A673 (cell line): ENCODE data around the gene CNTN5. TPM values are rescaled to one million over a fixed set of nuclear protein-coding genes. Genes with fewer than 3 reads are reported as not detected.

Source experiments
- BruUV-seq: library from RNA; stranded (reverse); fragments of 400-500 nt; replicated peaks from 2 replicates; lab custom pipeline; 2021; lab: Mats Ljungman, UMichigan
- CTCF ChIA-PET: fragments of 300-600 bp; sonication (Branson Sonifier 250); formaldehyde crosslinking; loops from one replicate; lab custom pipeline; 2022; ENCODE audit warnings: antibody characterized with exemption; lab: Charles Lee
- POLR2A ChIA-PET: fragments of 300-600 bp; sonication (Branson Sonifier 250); formaldehyde crosslinking; loops from one replicate; lab custom pipeline; 2022; ENCODE audit warnings: antibody characterized with exemption; ENCODE audit not compliant: low non-redundant PET; lab: Charles Lee
- DNase-seq: peaks from one replicate; pipeline ENCODE4 v3.0.0-alpha.2; 2015; ENCODE audit warnings: low spot score
- H3K27ac ChIP-seq: fragments of 200-600 bp; sonication (generic); 2 replicates; pipeline ENCODE4 v1.5.1; 2016; ENCODE audit warnings: mixed run types, low read depth, mild to moderate bottlenecking, mixed read lengths, antibody characterized with exemption, low read length; ENCODE audit not compliant: poor library complexity, severe bottlenecking
- H3K27me3 ChIP-seq: fragments of 200-600 bp; sonication (generic); replicated peaks from 2 replicates; pipeline ENCODE4 v1.6.1; 2017; ENCODE audit warnings: mixed run types, low read depth, mild to moderate bottlenecking, mixed read lengths, antibody characterized with exemption, low read length; ENCODE audit not compliant: insufficient read depth, poor library complexity
- H3K36me3 ChIP-seq: fragments of 200-600 bp; sonication (generic); 2 replicates; pipeline ENCODE4 v1.6.1; 2016; ENCODE audit warnings: mixed run types, mild to moderate bottlenecking, mixed read lengths, antibody characterized with exemption, low read length; ENCODE audit not compliant: insufficient read depth, poor library complexity, severe bottlenecking
- H3K4me1 ChIP-seq: fragments of 200-600 bp; sonication (generic); 2 replicates; pipeline ENCODE4 v1.6.1; 2017; ENCODE audit warnings: mixed run types, mild to moderate bottlenecking, mixed read lengths, antibody characterized with exemption, low read length; ENCODE audit not compliant: insufficient read depth, poor library complexity, severe bottlenecking
- H3K4me3 ChIP-seq: fragments of 200-600 bp; sonication (generic); 2 replicates; pipeline ENCODE4 v1.5.1; 2016; ENCODE audit warnings: low read depth, mixed run types, mild to moderate bottlenecking, mixed read lengths, low read length; ENCODE audit not compliant: poor library complexity, severe bottlenecking
- H3K9me3 ChIP-seq: fragments of 200-600 bp; sonication (generic); 2 replicates; pipeline ENCODE4 v1.6.1; 2016; ENCODE audit warnings: mixed run types, low read depth, mild to moderate bottlenecking, mixed read lengths, antibody characterized with exemption, low read length; ENCODE audit not compliant: poor library complexity, severe bottlenecking
- CTCF ChIP-seq: fragments of 300-800, 200-600 bp; sonication (generic); conservative IDR thresholded peaks from 2 replicates; pipeline ENCODE4 v1.5.1; 2017; ENCODE audit warnings: low read depth, mild to moderate bottlenecking, antibody characterized with exemption, low read length, moderate library complexity, mixed read lengths
- EZH2 ChIP-seq: fragments of 200-600 bp; sonication (generic); IDR thresholded peaks from 2 replicates; pipeline ENCODE4 v1.6.1; 2017; ENCODE audit warnings: borderline replicate concordance, low read depth, mild to moderate bottlenecking, mixed read lengths, antibody characterized with exemption, low read length; ENCODE audit not compliant: poor library complexity, severe bottlenecking
- intact Hi-C: fragments of 100-400 bp; cut with micrococcal nuclease; formaldehyde crosslinking; loops from one replicate; pipeline ENCODE4 v1.10.0; 2022; ENCODE audit not compliant: unreplicated experiment
- total RNA-seq: library from RNA; stranded (reverse); gene quantifications from 2 replicates; pipeline ENCODE4 v1.2.3, GENCODE V29; 2021

CNTN5 gene
- total RNA-seq, 1 experiment from 2014 or later = 0.80 TPM

- Histone ChIP-seq H3K4me1 (peaks cover 6% of the 10 kb centered on the region), H3K4me3 (no peak overlapping the region), H3K9me3 (no peaks in the 10 kb centered on the region), H3K27ac (no peak overlapping the region), H3K27me3 (no peaks in the 10 kb centered on the region), H3K36me3 (no peaks in the 10 kb centered on the region)
- no peak for TF ChIP-seq CTCF
- TF ChIP-seq EZH2 = no peak
- CTCF ChIA-PET = no interaction called here
- POLR2A ChIA-PET = no interaction called here
- intact Hi-C loops = no loop called here
- DNase-seq = no peak
- no TSS peak for BruUV-seq
Observed at GRCh38 chr11:99682171-99682570, 661.4 kb downstream of the CNTN5 start.

GRCh38 chr11:99682646-99683045 is 661.9 kb downstream of the CNTN5 start:
- Histone ChIP-seq H3K36me3 (no peaks in the 10 kb centered on the region), H3K9me3 (no peaks in the 10 kb centered on the region), H3K27me3 (no peaks in the 10 kb centered on the region), H3K27ac (no peak overlapping the region), H3K4me3 (no peak overlapping the region), H3K4me1 (peaks cover 6% of the 10 kb centered on the region)
- intact Hi-C loops = no loop called here
- BruUV-seq = no TSS peak
- ChIA-PET CTCF (no interaction called here), POLR2A (no interaction called here)
- TF ChIP-seq EZH2 = no peak
- no peak for TF ChIP-seq CTCF
- no peak for DNase-seq

- intact Hi-C loops = no loop called here
- Histone ChIP-seq H3K4me3 (no peak overlapping the region), H3K36me3 (no peaks in the 10 kb centered on the region), H3K27ac (no peak overlapping the region), H3K4me1 (no peaks in the 10 kb centered on the region), H3K27me3 (no peaks in the 10 kb centered on the region), H3K9me3 (no peaks in the 10 kb centered on the region)
- ChIA-PET POLR2A (no interaction called here), CTCF (no interaction called here)
- no TSS peak for BruUV-seq
- DNase-seq = no peak
- TF ChIP-seq CTCF (no peak), EZH2 (no peak)
Observed at GRCh38 chr11:99683933-99684332, 663.2 kb downstream of the CNTN5 start.
